ENCODE measurements around the gene TMEM125.

TMEM125 gene

DNA sequence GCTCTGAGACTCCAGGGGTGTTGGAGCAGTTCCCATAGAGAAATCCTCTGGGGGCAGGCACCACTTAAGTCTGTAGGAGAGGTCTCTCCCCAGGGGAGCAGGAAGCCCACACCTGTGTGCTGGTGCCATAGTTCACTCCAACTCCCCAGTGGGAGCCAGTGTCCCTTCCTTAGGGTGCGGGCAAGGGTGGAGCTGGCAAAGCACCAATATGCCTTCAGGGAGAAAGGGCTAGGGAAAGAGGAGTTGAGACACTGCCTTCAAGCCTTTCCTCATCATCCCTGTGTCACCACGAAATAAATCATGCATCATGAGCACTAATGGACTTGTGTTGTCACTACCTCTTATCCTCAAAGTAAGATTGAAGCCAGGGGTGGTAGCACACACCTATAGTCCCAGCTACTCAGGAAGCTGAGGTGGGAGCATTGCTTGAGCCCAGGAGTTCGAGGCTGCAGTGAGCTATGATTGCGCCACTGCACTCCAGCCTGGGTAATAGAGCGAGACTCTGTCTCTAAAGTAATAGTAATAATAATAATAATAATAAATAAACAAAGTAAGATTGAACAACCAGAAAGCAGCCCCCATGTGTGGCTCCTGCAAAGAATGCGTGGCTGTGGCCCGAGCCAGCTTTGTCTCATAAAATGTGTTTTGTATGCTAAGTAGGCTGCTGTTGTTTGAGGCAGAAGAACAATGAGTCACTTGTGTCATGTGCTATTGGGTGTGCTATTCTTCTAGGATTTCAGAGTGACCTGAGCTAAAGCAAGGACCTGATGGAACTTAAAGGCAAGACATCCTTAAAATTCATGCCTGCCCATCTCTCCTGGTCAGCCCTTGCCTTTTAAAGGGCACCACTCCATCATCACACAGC, 24.3 kb downstream of the TMEM125 start:
- no peak for DNase-seq (ENCODE audit: low spot score)

DNA sequence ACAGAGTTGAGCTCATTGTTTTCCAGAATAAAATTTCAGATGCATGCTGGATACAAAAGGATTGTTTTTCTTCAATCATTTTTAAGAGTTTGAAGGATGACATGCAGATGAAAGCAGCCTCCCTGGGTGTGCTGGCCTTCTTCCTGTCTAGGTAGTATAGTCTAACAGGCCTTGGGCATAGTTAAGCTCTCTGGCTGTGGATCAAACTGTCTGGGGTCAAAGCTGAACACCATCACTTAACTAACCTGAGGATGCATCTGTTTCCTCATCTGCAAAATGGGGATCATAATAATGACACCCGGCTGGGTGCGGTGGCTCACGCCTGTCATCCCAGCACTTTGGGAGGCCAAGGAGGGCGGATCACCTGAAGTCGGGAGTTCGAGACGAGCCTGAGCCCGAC, 25.0 kb downstream of the TMEM125 start:
- no peak for DNase-seq (ENCODE audit: low spot score)

DNA sequence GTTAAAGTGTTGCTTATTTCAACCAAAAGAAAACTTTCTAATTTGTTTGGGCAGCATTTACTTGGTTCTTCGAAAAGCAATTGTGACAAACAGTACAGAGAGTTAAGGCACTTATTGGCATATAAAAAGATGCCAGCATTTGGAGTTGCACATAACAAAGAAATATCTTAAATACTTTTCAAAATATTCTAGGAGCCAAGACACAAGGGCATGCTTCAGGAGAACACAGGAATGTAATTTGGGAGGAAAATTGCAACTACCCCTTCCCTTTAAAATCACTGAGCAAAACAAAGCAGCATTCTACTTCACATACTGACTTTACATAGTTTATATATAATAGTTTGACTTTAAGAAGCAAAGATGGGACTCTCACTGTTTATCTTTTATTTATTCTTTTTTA, 26.4 kb downstream of the TMEM125 start:
- no peak for DNase-seq (ENCODE audit: low spot score)

DNA sequence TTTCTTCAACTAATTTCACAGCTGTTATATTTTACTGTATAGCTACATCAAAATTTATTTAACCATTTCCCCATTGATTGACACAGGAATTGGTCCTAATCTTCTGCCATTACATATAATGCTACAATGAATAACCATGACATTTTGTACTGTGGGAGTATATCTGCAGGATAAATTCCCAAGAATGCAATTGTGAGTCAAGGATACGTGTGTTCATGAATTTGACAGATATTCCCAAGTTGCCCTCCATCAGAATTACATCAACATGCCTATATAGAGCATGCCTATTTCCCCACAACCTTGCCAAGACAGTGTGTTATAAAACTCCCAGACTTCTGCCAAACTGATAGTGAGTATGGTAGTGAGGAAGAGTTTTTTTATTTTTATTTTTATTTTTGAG, 28.3 kb downstream of the TMEM125 start:
- DNase-seq (ENCODE audit: low spot score) = no peak

DNA sequence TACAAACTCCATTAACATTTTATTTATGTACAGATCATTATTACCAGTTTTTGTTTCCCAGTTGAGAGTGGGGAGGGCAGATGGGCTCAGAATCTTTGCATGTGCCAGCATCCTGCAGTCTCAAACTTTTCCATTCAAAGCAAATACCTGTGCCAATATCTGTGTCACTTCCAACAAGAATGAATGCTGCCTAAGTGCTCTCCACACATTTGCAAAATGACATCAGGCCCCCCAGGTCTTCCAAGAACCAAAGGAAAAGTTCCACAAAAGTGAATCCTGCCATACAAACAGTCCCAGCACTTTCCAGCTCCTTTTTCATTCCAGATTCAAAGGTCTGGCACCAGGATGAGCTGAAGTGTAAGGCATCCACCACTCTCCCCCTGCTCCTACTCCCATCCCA, 29.3 kb downstream of the TMEM125 start:
- DNase-seq (ENCODE audit: low spot score) = no peak

DNA sequence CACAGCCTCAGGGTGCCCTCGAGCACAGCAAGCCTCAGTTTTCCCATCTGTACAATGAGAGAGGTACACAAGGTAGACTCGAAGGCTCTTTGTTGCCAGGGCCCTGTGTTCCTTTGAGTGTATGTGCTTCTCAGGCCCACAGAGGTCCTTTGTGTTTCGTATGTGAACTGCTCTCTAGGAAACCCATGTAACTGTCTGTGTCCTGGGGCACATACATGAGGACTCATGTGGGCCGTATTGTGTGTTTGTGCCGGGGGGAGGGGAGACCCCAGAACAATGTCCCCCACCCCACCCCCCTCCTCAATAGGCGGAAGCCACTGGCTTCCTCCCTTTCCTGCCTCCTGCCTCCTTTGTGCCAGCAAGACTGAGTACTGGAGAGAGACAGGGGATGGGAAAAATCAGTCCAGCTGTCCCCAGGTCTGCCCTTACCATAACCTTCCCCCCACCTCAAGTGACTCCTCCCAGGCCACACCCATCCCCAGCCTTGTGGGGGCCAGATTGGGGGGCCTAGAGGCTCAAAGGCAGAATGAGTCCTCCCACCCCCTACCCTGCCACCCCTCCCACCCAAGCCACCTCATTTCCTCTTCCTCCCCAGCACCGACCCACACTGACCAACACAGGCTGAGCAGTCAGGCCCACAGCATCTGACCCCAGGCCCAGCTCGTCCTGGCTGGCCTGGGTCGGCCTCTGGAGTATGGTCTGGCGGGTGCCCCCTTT, 30.8 kb downstream of the TMEM125 start, which contains the start of gene TIE1:
Gene TIE1 (plus strand): TSS at position 605 of the 717 bp plus-strand sequence. CDS start 90 bp downstream, at position 695.
- DNase-seq (ENCODE audit: low spot score) = no peak

DNA sequence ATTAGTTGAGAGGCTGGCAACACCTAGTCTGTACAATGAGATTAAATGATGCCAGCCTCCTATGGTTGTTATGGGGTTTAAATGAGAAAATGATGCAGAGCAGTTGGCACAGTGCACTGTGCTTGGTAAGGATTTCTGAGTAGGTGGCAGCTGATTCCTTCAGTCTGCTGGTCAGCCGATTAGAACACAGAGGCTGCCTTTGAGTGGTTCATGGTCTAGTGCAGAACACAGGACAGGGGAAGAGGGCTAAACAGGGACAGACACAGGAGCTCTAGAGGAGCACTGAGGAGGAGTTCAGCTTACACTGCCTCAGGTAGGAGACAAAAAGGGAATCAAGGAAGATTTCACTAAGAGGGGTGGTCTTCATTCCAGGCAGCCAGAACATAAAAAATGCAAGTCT, 32.4 kb downstream of the TMEM125 start:
- DNase-seq (ENCODE audit: low spot score) = no peak

DNA sequence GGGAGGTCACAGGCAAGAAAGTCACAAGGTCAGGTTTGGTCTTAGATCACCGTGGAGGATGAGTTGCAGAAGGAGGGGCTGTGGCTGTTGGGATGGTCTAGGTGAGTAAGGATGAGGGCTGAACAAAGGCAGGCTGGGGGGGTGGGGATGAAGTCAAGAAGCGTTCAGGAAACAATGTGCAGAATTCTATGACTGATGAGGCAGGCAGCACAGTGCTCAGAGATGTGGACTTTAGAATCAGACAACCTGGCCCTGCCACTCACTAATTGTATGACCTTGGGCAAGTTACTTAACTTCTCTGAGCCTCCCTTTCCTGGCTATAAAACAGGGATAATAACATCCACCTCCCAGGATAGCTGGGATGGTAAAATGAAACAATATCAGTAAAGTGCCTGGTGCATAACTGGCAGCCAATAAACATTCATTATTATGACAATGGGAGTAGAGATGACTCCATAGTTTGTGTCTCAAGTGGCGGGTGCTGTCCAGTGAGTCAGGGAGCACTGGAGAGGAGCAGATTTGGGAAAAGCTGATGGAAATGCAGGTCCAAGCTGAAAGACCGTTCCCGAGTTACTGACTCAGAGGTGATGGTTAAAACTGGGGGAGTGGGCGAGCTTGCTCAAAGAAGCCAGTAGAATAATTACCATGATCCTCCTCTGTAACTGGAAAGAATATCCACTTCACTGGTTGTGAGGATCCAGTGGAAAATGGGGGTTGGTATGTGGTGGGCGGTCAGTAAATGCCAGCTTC, 33.1 kb downstream of the TMEM125 start:
- DNase-seq (ENCODE audit: low spot score) = no peak

DNA sequence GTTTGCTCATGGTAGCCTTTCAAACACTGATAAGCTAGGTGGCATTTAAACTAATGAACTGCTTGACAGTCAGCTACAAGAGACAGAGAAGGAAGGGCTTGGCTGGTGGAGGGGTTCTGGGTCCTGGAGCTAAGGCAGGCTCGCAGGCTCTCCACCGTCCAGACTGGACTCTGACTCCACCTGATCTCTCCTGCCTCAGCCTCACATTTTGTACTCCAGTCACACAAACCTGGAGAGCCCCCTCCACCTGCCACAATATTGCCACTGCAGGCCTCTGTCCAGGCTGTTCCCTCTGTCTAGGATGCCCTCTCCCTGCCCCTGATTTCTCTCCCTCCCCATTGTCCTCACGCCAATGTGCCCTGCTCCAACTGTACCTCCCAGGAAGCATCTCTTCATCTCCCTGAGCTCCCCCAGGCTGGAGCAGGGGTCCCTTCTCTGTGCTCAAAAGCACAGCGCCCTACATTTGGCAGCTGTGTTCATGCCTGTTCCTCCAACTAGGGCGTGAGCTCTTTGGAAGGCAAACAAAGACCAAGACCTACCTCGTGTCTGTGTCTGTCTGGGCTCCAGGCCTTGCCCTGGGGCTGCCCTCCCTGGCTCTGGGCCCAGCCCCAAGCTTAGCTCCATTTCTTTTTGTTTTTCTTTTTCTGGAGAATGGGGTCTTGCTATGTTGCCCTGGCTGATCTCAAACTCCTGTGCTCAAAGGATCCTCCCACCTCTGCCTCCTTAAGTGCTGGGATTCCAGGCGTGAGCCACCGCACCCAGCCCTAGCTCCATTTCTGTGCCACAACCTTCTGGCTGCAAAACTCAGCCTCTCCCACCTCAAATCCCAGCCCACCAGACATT, 33.9 kb downstream of the TMEM125 start:
- DNase-seq (ENCODE audit: low spot score) = no peak

DNA sequence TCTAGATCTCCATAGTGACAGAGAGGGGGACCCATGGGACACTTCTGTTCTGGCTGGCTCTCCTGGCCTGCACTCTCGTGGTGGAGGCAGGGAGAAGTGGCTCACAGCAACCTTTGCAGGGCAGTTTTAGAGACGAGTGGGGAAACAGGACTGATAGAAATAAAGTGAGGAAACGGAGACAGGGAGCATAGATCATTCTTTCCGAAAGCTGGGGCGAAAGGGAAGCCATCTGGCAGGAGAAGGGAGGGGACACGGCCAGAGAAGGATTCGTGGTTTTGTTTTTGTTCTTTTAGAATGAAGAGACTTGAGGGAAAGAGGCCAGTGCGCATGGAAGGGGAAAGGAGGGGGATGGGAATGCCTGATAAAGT, 34.5 kb downstream of the TMEM125 start:
- DNase-seq (ENCODE audit: low spot score) = no peak

DNA sequence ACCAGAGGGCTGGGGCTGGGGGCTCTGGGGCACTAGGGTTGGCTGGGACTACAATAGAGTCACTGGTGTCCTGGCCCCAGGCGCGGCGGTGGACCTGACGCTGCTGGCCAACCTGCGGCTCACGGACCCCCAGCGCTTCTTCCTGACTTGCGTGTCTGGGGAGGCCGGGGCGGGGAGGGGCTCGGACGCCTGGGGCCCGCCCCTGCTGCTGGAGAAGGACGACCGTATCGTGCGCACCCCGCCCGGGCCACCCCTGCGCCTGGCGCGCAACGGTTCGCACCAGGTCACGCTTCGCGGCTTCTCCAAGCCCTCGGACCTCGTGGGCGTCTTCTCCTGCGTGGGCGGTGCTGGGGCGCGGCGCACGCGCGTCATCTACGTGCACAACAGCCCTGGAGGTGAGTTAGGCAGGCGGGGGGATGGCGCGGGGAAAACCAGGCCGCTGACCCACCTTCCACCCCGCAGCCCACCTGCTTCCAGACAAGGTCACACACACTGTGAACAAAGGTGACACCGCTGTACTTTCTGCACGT, 35.1 kb downstream of the TMEM125 start:
- no peak for DNase-seq (ENCODE audit: low spot score)

DNA sequence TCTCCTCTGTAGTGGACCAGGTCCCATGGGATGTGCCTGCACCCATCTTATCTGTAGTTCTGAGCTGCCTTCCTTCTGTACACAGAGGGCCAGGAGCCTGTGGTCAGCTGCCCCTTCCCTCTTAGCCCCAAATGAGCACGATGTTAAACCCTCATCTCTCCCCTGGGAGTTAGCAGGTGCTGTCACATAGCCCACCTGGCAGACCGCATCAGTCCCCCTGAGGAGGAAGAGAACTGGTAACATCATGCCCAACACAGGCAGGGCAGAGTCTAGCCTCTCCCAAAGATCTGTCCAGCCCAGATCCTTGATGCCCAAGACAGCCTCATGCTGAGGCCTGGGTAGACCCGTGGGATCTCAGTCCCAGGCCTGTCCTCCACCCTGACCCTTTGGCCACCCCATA, 35.7 kb downstream of the TMEM125 start:
- no peak for DNase-seq (ENCODE audit: low spot score)

DNA sequence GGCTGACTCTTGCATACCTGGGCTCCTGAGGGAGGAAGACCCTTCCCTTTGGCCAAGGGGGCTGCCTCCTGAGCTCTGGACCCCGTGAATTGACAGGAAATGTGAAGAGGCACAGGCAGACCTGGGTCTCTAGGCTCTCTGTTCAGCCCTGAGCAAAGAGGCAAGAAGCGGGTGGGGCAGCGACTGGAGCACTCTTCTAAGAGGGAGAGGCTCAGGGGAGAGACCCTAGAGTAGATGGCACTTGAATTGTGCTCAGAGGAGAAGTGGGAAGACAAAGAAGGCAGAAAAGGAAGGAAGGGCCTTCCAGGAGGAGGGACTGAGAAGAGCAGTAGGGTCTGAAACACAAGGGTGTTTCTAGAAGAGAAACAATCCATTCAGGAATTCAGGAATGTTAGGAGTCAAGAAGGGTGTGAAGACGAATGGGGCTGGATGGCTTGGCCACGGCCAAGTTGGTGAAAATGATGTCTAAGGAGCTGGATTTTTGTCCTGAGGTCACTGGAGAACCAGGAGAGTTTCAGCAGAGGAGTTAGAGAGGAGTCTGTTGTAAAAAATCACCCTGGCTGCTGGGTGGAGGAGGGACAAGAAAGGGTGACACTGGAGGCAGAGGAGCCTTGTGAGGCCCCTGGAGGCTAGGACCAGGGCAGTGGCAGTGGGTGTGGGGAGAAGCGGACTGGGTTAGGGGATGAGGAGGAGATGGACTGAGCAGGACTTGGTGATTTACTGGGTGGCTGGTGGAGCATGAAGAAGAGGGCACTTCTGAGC, 36.3 kb downstream of the TMEM125 start:
- DNase-seq (ENCODE audit: low spot score) = no peak

DNA sequence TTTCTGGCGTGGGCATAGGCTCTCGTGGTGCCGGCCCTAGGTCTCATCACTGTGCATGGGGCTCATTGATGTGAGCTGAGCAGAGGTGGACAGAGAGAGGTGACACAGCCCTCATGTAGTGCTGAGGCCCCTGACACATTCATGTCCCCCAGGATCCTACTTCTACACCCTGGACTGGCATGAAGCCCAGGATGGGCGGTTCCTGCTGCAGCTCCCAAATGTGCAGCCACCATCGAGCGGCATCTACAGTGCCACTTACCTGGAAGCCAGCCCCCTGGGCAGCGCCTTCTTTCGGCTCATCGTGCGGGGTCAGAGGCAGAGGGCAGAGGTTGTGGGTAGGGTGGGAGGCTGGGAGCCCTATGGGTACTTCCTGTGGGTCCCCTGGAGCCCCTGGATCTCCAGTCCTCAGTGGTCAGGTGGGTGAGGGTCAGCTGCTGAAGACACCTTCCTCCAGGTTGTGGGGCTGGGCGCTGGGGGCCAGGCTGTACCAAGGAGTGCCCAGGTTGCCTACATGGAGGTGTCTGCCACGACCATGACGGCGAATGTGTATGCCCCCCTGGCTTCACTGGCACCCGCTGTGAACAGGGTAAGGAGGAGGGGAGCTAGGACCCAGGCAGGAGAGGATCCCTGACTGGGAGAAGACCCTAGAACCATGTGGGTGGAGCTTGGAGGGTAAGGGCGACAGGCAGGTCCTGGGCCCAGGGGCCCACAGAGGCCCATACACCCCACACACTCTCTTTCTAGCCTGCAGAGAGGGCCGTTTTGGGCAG, 37.1 kb downstream of the TMEM125 start:
- no peak for DNase-seq (ENCODE audit: low spot score)

DNA sequence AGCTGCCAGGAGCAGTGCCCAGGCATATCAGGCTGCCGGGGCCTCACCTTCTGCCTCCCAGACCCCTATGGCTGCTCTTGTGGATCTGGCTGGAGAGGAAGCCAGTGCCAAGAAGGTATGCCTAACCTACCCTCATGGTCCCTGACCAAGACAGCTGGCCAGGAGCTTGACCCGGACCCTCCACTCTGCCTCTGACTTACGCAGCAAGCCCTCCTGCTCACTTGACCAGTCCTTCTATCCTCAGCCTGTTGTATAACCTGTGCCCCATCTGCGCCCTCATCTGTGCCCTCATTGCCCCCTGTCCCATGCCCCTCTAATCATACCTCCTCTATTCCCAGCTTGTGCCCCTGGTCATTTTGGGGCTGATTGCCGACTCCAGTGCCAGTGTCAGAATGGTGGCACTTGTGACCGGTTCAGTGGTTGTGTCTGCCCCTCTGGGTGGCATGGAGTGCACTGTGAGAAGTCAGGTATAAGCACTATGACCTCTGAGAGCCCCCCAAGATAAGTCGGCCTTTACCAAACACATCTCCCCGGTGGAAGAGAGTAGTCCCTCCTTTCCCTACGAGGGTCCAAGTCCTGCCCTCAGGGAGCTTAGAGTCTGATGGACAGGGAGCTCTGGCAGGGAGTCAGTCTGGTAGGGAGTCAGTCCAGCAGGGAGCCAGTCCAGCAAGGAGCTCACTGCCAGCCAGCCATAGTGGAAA, 37.8 kb downstream of the TMEM125 start:
- no peak for DNase-seq (ENCODE audit: low spot score)

DNA sequence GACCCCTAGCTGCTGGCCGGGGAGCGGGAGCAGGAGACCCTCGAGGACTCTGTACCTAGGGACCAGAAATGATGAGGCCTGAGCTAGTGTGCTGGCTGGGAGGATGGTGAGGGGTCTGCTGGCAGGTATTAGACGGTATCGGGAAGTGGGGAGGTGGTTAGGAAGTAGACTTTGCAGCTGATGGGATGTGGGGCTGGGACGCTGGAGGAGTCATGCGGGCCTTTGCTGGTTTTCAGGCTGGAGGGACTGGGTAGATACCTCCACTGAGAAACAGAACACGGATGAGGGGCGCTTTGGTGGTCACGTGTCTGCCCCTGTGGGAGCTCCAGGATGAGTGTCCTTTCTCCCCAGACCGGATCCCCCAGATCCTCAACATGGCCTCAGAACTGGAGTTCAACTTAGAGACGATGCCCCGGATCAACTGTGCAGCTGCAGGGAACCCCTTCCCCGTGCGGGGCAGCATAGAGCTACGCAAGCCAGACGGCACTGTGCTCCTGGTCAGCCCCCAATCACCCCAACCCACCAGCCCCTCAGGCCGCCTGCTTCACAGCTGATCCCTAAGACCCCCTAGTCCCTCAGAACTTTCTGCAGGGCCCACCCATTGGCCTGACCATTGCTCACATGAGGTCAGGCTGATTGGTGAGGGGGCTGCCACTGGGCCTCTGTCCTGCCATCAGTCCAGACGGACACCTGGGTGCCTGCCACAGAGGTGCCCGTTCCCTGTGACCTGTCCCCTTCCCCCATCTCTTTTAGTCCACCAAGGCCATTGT, 39.0 kb downstream of the TMEM125 start:
- no peak for DNase-seq (ENCODE audit: low spot score)

DNA sequence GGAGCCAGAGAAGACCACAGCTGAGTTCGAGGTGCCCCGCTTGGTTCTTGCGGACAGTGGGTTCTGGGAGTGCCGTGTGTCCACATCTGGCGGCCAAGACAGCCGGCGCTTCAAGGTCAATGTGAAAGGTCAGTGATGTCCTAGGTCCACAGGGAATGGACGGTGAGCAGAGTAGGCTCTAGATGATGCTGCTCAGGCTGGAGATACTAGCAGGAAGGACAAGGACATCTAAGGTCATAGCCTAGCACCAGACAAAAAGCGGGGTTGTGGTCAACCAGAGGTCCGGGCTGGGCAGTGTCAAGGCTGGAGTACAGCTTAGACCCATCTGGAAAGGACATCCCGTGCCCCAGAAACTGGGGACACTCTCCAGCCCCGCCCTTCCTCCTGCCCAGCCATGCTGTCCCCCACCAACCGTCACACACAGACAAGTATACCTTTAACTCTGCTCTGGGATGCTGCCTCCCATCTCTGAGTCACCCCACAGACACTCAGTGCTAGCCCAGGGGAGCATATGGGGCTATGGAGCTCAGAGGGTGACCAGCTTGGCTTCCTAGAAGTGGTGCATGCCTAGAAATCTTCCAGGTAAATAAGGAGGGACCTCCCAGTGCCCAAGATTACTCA, 39.7 kb downstream of the TMEM125 start:
- DNase-seq (ENCODE audit: low spot score) = no peak

DNA sequence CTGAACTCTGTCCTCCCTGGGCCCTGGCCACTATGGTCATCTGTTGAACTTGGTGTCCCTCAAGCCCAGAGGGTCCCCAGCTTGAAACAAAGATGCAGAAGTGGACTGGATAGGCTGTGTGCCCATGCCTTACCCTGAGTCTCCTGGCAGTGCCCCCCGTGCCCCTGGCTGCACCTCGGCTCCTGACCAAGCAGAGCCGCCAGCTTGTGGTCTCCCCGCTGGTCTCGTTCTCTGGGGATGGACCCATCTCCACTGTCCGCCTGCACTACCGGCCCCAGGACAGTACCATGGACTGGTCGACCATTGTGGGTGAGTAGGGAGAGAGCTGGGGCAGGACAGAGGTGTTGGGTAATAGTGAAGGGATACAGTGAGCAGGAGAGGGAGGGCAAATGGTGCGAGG, 41.7 kb downstream of the TMEM125 start:
- DNase-seq (ENCODE audit: low spot score) = no peak
